ENCODE results near the gene LMF1.

GRCh38 chr16:890716-891352 is 80.0 kb downstream of the LMF1 start:
- no peak for TF ChIP-seq SUZ12 (IDR thresholded peaks at IDR 0.05; ENCODE audit: extremely low read depth, insufficient read depth, insufficient read length)
- TF ChIP-seq YY1 (IDR thresholded peaks at IDR 0.05; ENCODE audit: insufficient read depth, insufficient read length), result no peak
- TF ChIP-seq ZNF274 (IDR thresholded peaks at IDR 0.05; ENCODE audit: low read depth, low read length), result no peak
